Forelimb muscle (tissue), 1 donor: Measurements from ENCODE around the gene BBC3. TPM values are rescaled to one million over a fixed set of nuclear protein-coding genes. Genes with fewer than 3 reads are reported as not detected.
"Not testable (repeated sequence)": the region's sequence is repeated elsewhere in the genome, so short reads cannot be mapped to it uniquely, and the experiment has no call there.

Experiments
- DNase-seq: peaks from one replicate; pipeline ENCODE4 v3.0.0-alpha.2; 2013; ENCODE audit warnings: low read depth
- polyA plus RNA-seq: library from polyadenylated mRNA; unstranded; fragments of 120-200 nt; gene quantifications from one replicate; pipeline ENCODE4 v1.2.1, GENCODE V29; 2013; ENCODE audit not compliant: insufficient read length

The BBC3 gene
- polyA plus RNA-seq, 1 donor: 2.4 TPM

DNA sequence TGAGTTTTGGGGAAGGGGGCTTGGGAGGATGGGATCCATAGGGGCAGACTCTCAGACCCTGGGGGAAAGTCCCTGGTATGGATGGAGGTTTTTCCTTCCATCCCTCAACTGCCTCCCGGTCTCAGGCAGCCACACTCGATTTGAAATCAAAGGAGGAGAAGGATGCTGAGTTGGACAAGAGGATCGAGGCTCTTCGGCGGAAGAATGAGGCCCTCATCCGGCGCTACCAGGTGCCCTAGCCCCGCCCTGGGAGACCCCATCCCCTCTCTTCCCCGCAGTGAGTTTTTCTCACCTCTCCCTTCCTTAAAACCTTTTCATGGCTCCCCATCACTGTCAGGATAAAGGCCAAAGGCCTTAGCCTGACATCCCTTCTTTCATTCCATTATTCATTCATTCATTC lies 27.4 kb upstream of the BBC3 start:
- no peak for DNase-seq

DNA sequence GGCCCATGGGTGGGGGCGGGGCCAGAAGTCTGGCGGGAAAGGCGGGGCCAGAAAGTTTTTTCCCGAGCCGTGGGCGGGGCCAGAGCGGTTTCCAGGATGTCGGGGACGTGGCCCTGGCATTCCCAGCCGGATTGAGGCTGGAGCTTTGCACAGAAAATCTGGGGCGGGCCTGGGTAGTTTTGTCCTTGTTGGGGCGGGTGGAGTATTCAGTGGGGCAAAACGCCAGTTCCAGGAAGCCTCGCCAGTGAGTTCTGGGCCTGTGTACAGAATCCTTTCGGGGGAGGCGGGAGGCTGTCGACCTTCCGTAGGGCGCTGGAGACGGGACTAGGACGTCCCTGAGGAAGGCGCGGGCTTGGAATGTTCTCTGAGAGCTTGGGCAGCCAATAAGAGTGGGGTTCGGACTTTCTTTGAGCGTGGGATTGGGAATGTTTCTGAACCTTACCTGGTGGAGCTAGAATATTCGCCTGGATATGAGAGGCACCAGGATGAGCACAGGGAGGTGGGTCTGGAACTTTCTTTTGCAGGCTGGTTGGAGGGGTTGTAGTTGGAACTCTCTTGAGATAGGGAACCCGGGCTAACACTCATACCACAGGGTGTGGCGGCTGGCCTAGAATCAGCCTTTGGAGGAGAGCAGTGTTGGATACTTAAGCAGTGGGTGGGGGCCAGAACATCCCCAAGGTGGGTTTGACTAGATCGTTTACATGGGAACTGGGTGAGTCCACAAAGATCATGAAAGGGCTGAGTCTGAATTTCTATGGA lies 26.6 kb upstream of the BBC3 start:
- DNase-seq: no peak

DNA sequence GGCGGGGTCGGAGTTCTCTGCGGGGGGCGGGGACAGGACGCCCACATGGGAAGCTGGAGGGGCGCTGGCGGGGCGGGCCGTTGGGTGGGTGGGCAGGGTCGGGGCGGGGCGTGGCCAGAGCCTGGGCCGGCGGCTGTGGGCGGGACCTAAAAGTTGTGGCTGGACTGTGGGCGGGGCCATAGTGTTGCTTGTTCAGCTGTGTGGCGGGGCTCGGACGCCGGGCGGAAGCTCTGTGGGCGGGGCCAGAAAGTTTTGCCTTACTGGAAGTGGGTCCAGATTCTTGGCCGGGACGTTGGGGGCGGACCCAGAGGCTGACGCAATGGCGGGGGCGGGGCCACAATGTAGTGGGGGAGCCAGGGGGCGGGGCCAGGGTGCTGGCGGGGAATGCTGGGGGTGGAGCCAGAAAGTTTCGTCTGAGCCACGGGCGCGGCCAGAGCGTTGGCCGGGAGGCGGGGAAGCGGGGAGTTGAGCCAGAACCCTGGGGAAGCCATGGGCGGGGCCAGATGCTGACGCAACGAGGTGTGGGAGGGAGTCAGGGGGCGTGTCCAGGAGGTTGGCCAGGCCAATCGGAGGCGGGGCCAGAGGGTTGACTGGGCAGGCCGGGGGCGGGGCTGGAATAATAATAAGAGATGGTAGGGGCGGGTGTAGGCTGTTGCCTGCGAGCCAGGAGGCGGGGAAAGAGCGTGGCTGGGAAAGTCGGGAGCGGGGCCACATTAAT lies 25.9 kb upstream of the BBC3 start:
- peak; percentile 91 for DNase-seq

DNA sequence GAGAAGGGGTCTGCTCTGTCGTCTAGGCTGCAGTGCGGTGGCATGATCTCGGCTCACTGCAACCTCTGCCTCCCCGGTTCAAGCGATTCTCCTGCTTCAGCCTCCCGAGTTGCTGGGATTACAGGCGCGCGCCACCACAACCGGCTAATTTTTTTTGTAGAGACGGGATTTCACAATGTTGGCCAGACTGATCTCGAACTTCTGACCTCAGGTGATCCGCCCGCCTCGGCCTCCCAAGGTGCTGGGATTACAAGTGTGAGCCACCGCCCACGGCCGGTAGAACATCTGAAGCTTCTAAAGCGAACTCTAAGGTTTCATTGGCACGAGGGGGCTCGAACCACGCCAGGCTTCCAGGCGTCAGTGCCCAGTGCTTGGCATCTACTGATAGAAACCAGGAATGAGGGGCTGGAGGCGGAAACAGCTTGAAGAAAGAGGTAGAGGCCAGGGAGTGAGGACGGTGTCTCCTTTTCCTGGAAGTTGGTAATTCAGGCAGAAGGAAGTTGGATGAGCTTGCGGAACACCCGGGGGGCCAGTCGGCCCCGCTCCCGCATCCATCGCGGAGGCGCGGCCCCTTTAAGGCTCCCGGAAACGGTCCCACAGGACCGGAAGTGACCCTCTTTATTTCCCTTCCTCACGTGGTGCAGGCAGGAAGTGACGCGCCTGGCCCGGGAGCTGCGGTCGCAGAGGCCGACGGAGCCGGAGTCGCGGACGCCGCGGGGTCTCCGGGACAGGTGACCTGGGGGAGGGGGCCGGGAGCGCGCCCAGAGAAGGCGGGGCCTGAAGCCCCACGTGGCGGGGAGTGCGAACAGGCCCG lies 25.1 kb upstream of the BBC3 start, which contains the start of gene CCDC9:
Gene CCDC9 (plus strand): TSS at position 647 of the 814 bp plus-strand sequence. CDS start 1,876 bp downstream, outside the sequence.
- peak; percentile 91 for DNase-seq

DNA sequence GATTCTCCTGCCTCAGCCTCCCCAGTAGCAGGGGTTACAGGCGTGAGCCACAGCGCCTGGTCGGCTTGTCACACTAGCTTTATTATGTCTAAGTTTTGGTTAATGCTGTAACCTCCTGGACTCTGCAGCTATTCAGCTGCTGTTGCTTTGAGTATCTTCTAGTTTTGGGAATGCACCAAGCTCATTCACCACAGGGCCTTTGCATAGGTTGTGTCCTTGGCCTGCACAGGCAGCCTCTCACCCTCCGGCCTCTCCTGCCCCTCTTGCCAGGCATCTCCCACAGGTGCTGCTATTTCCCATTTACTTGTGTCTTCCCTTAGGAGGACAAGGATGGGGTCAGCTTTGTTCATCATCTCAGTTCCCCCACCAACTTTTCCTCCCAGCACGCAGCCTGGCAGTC lies 23.0 kb upstream of the BBC3 start:
- no peak for DNase-seq

DNA sequence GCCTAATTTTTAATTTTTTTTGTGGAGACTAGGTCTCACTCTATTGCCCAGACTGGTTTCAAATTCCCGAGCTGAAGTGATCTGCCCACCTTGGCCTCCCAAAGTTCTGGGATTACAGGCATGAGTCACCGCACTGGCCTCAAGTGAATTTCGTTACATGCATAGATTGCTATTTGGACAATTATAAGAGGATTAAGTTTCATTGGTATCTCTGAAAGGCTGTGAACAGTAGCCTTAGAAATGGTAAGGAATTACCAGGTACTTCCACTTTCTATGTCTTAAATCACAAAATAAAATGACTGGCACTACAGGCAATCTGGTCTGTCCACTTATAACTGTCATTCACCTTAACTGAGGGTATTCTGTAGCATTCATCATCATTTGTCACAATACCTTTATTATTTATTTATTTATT lies 22.5 kb upstream of the BBC3 start:
- no peak for DNase-seq

DNA sequence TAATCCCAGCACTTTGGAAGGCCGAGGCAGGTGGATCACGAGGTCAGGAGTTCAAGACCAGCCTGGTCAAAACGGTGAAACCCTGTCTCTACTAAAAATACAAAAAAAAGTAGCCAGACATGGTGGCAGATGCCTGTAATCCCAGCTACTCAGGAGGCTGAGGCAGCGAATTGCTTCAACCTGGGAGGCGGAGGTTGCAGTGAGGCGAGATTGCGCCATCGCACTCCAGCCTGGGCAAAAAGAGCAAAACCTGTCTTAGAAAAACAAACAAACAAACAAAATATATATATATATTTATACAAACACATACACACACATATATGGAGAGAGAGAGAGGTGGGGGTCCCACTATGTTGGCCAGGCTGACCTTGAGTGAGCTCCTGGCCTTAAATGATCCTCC lies 22.0 kb upstream of the BBC3 start:
- not testable (repeated sequence) for DNase-seq

DNA sequence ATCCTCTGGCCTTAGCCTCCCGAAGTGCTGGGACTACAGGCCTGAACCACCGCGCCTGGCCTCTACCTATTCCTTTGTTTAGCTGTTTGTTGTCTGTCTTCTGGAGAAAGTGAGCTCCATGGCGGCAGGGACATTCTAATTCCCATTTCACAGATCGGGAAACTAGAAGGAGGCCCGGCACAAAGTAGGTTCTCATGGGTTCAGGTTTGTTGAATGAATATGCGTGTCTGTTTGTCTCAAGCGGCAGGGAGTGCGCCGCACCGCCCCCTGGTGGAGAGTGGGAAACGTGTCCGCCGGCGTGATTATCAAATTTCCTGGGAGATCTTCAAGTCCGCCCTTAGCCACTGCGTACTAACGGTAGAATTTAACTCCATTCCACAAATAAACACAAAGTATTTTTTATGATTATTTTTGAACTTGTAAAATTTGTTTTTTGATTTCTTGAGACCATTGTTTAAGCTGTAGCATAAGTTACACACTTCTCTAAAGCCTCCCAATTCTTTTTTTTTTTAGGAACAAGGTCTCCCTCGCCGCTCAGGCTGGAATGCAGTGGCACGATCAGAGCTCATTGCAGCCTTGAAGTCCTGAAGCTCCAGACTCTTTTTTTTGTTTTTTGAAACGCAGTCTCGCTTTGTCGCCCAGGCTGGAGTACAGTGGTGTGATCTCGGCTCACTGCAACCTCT lies 16.4 kb upstream of the BBC3 start:
- DNase-seq: no peak

DNA sequence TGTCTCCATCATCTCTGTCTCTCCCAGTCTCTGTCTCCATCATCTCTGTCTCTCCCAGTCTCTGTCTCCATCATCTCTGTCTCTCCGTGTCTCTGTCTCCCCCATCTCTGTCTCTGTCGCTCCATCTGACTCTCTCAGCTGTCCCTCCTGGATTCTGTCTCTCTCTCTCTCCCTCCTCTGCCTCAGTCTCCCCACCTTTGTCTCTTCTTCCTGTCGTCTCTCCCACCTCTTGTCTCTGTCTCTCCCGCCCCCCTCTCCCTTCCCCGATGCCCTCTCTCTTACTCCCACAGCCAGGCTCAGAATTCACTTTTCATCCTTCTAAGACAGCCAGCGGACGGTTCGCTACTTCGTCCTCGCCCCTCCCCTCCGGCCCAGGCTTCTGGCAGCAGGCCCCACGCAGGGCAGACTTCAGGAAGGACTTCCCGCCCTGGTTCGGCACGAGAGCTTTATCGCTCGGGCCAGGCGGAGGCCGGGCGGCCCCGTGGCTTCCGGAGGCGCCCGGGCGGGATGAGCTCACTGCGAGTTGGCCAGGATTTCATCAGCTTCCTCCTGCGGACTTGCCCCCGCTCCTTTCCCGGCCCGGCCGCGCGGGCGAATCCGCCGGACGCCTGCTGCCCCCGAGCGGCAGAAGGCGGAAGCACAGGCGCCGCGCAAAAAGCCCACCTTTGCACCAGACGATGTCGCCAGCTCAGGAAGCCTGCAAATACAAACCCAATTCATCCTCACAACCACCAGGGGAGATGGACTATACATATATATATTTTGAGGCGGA lies 13.0 kb upstream of the BBC3 start:
- DNase-seq: peak; percentile 85

DNA sequence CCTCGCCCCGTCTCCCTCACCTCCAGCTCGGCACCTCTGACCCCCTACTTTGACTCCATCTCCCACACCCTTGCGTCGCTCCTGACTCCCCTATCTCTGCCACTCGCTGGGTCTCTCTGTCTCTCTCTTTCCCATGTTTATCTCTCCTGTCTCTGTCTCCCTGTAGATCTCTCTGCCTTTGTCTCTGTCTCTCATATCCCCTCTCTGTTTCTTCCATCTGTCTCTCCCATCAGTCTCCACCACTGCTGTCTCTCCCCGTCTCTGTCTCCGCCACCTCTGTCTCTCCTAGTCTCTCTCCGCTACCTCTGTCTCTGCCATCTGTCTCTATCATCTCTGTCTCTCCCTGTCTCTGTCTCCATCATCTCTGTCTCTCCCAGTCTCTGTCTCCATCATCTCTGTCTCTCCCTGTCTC lies 12.4 kb upstream of the BBC3 start:
- DNase-seq: no peak

DNA sequence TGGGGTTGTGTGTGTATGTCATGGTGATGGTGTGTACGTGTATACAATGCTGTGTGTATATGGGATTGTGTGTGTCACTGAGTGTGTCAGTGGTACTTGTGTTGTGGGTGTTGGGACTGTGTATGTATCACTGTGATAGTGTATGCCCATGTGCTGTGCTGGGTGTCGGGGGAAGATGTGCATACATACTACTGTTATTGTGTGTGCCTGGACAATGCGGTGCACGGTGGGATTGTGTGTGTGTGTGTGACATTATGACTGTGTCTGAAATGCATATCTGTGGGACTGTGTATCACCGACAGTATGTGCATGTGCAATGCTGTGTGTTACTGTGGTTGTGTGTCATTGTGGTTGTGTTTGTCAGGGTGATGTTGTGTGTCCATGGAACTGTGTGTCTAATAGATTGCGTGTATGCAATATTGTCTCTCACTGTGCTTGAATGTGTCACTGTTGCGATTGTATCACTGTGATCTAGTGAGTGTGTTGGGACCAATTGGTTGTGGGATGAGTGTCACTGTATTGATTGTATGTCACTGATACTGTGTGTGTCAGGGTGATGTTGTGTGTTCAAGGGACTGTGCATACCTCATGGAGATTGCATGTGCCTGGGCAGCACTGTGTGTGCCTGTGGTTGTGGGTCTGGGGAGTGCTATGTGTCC lies 11.0 kb upstream of the BBC3 start:
- DNase-seq: no peak

DNA sequence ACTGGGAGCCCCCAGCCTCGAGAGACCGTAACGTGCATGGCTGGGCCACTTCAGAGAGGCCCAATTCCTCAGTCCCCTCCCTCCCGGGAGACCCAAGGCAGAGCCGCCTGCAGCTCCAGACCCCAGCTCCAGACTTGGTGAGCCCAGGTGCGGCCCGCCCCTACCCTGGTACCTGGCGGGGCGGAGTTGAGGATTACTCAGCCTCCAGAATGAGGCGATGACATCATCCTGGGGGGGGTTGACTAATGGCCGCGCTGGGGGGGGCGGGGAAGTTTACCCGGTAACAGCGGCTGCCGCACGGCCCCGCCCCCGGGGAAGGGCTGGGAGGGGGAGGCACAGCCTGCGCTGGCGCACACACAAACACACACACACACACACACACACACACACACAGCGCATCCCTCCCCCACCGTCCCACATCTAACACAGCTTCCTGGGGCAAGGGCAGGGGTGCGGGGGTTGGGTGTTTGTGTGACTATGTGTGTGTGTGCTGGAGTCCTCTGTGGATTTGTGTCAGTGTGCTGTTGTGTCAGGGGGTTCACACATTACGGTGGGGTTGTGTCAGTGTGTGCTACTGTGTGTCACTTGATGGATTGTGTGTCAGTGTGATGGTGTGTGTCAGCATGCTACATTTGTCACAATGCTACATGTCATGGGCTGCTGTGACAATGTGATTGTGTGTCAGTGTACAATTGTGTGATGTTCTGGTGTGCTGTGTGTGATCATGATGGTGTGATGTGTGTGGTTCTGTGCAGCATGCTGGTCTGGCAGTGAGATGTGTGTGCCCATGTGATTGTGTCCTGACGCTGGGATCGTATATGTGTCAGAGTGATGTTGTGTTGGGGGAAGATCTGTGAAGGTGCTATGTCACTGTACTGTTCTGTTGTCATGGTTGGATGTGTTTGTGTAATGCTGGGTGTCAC lies 10.3 kb upstream of the BBC3 start:
- DNase-seq: no peak

DNA sequence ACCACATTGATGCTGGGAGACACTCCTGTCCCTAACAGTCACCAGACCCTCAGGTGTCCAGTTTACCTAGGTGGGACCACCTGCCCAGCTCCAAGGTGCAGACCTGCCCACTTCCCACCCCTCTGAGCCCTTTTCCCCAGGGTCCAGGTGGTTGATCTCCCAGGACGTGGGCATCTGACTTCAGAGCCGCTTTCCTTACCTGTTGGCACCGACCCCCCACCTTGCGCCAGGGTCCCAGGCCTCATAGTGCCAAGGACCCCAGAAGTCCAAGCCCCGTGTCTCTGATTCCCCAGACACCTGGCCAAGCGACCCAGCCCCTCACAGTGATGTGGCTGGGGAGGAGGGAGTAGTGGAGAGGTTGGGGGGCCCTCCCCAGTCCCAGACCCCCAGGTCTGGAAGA lies 9.6 kb upstream of the BBC3 start:
- no peak for DNase-seq

DNA sequence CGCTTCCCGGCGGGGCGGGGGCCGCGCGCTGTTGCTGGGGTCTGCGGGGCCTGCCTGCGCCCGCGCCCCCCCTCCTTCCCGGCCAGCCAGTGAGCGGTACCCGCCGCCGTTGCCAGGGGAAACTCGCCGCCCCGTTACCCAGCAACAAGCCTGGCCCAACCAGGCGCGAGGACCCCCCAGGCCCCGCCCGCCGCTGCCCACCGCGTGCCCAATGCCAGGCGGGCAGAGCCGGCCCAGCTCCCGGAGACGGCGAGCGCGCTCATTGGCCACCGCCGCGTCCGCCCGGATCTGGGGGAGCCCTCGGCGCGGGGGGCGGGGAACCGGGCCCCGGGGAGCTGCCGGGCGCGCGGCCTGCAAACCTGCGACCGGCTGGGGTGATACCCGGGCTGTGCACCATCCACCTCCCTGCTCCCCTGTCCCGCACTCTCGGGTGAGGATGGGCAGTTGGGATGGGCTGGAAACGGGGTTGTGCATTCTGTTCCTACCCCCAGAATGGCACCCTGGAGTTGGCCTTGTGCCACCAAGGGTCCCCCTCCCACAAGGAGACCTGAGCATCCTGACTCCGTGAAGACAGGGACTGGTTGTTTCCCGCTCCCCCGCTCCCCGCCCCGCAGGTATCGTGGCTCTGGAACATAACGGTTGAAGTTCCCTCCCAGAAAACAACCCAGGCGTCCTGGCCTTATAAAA lies 8.8 kb upstream of the BBC3 start:
- no peak for DNase-seq

DNA sequence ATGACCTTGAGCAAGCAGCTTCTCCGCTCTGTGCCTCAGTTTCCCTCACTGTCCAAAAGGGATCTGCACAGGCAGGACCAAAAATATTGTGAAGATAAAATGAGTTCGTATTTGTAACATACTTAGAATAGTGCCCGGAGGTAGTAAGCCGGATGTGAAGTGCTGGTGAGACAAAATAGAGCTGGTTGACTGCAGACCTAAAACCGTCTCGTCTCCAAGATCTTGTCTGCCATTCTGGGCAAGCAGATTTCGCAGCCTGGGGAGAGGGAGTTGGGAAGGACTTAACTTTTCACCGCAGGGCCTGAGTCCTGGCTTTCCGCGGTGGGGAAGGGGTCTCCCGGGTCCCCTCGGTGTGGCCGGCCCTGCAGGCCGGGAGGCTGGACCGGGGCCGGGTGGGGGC lies 8.2 kb upstream of the BBC3 start:
- no peak for DNase-seq

DNA sequence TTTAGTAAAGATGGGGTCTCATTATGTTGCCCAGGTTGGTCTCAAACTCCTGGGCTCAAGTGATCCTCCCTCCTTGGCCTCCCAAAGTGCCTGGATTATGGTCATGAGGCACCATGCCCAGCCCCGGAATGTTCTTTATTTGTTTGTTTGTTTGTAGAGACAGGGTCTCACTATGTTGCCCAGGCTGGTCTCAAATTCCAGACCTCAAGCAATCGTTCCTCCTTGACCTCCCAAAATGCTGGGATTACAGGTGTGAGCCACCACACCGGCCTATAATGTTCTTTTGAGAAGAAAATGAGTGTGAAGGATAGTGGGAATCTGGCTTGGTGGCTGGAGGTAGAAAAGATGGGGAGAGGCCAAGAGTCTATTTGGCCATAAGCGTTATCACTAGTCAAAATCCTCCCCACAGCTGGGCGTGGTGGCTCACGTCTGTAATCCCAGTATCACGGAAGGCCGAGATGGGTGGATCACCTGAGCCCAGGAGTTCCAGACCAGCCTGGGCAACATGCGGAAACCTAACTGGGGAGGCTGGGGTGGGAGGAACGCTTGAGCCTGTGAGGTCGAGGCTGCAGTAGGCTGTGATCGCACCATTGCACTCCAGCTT lies 5.2 kb upstream of the BBC3 start:
- no peak for DNase-seq

DNA sequence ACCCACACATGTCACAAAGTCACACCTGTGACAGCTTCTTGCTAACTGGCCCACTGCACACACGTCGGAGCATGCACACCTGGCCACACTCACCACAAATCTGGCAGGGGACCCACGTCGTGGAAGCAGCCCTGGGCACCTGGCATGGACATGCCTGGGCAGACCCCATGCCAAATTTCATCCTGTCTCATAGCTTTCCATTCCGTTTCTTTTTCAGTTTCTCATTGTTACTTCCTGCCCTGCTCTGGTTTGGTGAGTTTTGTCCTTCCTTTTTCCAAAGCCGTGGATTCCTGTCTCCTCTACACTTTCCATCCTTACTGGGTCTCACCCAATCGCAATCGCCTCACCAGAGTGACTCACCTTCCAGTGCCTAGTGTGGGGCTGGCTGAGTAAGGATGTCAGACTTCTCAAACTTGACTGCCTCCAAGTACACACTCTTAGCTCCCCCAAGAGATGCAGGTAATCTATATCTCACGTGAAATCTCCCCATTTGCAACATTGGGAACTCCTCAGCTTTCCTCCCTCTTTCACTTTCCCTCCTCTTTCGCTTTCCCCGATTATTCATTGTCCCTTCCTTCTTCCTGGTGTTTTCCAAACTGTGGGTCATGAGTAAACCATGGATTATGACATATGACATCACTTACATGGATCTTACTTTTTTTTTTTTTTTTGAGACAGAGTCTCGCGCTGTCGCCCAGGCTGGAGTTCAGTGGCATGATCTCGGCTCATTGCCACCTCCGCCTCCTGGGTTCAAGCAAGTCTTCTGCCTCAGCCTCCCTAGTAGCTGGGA lies 1.6 kb upstream of the BBC3 start:
- DNase-seq: no peak
